Esophagus muscularis mucosa (tissue), 4 donors: ENCODE data around the gene LRRC8C.

Experiments used
- CTCF ChIP-seq, 3 experiments: fragments of 200-600 bp in 2 of 3; fragments of 450-650 bp in 1 of 3; sonication (generic) in 2 of 3; IDR thresholded peaks; one replicate each; pipeline ENCODE4 v1.5.1; 2017 to 2019; ENCODE audit warnings: antibody characterized with exemption in 3 of 3, mild to moderate bottlenecking in 2 of 3, moderate library complexity in 1 of 3
- EP300 ChIP-seq: sonication (generic); formaldehyde crosslinking; IDR thresholded peaks from one replicate; pipeline ENCODE4 v1.6.1; 2017; ENCODE audit warnings: antibody characterized with exemption
- POLR2A ChIP-seq: fragments of 450-650 bp; IDR thresholded peaks from one replicate; pipeline ENCODE4 v1.6.1; 2017; ENCODE audit warnings: antibody characterized with exemption, moderate library complexity, mild to moderate bottlenecking, low read depth
- POLR2AphosphoS5 ChIP-seq, 2 donors: sonication (generic); formaldehyde crosslinking; IDR thresholded peaks; one replicate each; pipeline ENCODE4 v1.6.1; 2017; ENCODE audit warnings: antibody characterized with exemption in 2 of 2

DNA sequence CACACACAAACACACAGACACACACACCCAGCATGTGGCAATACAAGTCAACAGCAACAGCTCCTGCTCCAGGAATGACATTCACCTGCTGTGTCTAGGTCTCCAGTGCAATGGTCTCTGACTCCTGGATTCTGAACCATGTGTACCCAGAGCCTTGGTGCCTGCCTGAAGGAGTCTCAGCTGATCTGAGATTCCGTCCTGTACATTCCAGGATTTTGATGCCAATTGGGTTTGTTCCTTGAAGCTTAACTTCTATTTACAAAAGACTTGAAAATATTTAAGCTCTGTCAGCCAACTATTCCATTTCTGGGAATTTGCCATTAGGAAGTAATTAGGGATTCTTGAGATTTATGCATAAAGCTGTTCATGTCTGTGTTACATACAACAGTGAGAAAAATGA, 102.6 kb downstream of the LRRC8C start:
- TF ChIP-seq CTCF (IDR thresholded peaks at IDR 0.05) (no peak), POLR2A (no peak), EP300 (no peak), POLR2AphosphoS5 (IDR thresholded peaks at IDR 0.05) (no peak)
